Endothelial cell of hepatic sinusoid (primary cell): ENCODE results near the gene HOXC5.

Source experiments
- in situ Hi-C: cut with HindIII; loops from 2 replicates; pipeline ENCODE4 v1.10.0; 2017; ENCODE audit warnings: low sequenced_read_pairs

Gene HOXC5

GRCh38 chr12:54005853-54006558 is 26.8 kb upstream of the HOXC5 start:
- in situ Hi-C loops = no loop called here

- in situ Hi-C loops = no loop called here
Observed at GRCh38 chr12:54006559-54007220, 26.2 kb upstream of the HOXC5 start.

GRCh38 chr12:54007538-54008259 is 25.2 kb upstream of the HOXC5 start:
- in situ Hi-C loops = no loop called here

GRCh38 chr12:54008260-54008552 is 24.6 kb upstream of the HOXC5 start:
- in situ Hi-C loops = no loop called here

- in situ Hi-C loops = no loop called here
Observed at GRCh38 chr12:54009171-54010052, 23.4 kb upstream of the HOXC5 start.

GRCh38 chr12:54010053-54010971 is 22.5 kb upstream of the HOXC5 start:
- in situ Hi-C loops = no loop called here

- in situ Hi-C loops = no loop called here
Observed at GRCh38 chr12:54010972-54011664, 21.7 kb upstream of the HOXC5 start.

GRCh38 chr12:54011665-54012532 is 21.0 kb upstream of the HOXC5 start:
- in situ Hi-C loops = no loop called here

GRCh38 chr12:54012631-54013409 is 20.0 kb upstream of the HOXC5 start:
- in situ Hi-C loops = no loop called here

- in situ Hi-C loops = loop anchor here (5.0 kb wide), 1 partner anchor 173 kb away; the partner anchor contains the start of gene SMUG1
Observed at GRCh38 chr12:54014377-54015017, 18.4 kb upstream of the HOXC5 start.

- in situ Hi-C loops = loop anchor here (5.0 kb wide), 1 partner anchor 172 kb away; the partner anchor contains the start of gene SMUG1
Observed at GRCh38 chr12:54015018-54015931, 17.6 kb upstream of the HOXC5 start.

- in situ Hi-C loops = loop anchor here (5.0 kb wide), 1 partner anchor 171 kb away; the partner anchor contains the start of gene SMUG1
Observed at GRCh38 chr12:54016051-54016450, 16.8 kb upstream of the HOXC5 start.

- in situ Hi-C loops = loop anchor here (5.0 kb wide), 1 partner anchor 171 kb away; the partner anchor contains the start of gene SMUG1
Observed at GRCh38 chr12:54016478-54016964, 16.3 kb upstream of the HOXC5 start.

GRCh38 chr12:54017027-54017788 is 15.6 kb upstream of the HOXC5 start:
- in situ Hi-C loops = loop anchor here (5.0 kb wide), 1 partner anchor 170 kb away; the partner anchor contains the start of gene SMUG1
